ENCODE measurements around the gene LAMC2.

DNA sequence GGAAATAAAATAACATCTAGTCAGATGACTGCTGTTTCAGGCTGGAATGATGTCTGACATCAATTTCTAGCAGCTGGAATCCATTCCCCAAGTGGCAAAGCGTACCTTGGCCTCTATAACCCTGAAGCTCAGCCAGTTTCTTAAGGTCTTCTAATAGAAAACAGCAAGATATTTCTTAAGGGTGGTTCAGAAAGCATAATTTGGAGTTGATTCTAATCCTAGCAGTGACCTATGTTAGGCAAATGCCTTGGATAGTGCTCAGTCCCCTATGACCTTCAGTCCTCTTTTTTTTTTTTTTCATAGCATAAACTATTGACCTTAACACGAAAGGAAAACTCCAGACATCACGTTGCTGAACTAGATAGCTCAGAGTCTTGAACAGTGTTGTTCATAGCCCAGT lies 56.5 kb downstream of the LAMC2 start:
- TF ChIP-seq, protein P1, sequence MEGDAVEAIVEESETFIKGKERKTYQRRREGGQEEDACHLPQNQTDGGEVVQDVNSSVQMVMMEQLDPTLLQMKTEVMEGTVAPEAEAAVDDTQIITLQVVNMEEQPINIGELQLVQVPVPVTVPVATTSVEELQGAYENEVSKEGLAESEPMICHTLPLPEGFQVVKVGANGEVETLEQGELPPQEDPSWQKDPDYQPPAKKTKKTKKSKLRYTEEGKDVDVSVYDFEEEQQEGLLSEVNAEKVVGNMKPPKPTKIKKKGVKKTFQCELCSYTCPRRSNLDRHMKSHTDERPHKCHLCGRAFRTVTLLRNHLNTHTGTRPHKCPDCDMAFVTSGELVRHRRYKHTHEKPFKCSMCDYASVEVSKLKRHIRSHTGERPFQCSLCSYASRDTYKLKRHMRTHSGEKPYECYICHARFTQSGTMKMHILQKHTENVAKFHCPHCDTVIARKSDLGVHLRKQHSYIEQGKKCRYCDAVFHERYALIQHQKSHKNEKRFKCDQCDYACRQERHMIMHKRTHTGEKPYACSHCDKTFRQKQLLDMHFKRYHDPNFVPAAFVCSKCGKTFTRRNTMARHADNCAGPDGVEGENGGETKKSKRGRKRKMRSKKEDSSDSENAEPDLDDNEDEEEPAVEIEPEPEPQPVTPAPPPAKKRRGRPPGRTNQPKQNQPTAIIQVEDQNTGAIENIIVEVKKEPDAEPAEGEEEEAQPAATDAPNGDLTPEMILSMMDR (IDR thresholded peaks at IDR 0.05): no peak
- no peak for TF ChIP-seq POLR2A (IDR thresholded peaks at IDR 0.05)

Measured in prostate gland (tissue), 2 donors.